Measurements from ENCODE around the gene OR2F1. TPM values are rescaled to one million over a fixed set of nuclear protein-coding genes. Genes with fewer than 3 reads are reported as not detected.

Gene OR2F1
- total RNA-seq, 1 donor from 2014 or later, result not detected

DNA sequence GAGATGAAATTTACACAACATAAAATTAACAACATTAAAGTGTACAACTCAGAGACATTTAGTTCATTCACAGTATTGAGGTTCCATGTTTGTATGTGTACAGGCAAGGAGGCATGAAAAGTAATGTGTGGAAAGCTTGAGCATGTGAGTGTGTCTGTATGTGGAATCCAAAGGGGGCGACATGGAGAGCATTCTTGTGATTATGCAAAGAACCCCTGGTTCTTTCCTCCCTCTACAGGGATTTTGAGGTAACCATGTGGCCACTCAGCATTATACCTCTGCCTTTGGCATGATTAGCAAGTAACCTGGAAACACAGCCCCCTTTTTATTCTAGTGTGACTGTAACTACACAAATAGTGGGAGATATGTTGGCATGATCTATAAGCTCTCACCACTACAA is 21.0 kb downstream of the OR2F1 start:
- TF ChIP-seq, protein P1, sequence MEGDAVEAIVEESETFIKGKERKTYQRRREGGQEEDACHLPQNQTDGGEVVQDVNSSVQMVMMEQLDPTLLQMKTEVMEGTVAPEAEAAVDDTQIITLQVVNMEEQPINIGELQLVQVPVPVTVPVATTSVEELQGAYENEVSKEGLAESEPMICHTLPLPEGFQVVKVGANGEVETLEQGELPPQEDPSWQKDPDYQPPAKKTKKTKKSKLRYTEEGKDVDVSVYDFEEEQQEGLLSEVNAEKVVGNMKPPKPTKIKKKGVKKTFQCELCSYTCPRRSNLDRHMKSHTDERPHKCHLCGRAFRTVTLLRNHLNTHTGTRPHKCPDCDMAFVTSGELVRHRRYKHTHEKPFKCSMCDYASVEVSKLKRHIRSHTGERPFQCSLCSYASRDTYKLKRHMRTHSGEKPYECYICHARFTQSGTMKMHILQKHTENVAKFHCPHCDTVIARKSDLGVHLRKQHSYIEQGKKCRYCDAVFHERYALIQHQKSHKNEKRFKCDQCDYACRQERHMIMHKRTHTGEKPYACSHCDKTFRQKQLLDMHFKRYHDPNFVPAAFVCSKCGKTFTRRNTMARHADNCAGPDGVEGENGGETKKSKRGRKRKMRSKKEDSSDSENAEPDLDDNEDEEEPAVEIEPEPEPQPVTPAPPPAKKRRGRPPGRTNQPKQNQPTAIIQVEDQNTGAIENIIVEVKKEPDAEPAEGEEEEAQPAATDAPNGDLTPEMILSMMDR (conservative IDR thresholded peaks at IDR 0.05; ENCODE audit: low read depth, low read length), result peak; percentile 22
- no peak for DNase-seq (ENCODE audit: low read depth)
- H3K4me3 ChIP-seq (ENCODE audit: low read depth, low read length), result no peak overlapping the region

DNA sequence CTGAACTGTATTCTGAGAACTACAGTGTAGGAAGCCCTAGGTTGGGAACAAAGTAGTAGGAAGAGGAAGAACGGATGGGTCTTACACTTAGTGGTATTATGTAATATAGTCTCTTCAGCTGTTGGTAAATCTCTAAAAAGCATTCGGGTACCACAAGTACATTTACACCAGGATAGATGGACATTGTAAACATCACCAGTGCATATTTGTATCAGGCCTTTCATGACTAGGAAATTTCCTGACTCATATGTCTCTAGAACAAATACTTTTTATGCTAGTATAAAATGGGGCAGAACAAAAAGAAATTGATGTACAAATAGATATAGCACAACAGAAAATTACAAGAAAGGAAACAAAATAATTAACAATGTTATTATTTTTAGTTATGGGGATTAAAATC is 23.9 kb downstream of the OR2F1 start:
- DNase-seq (ENCODE audit: low read depth), result no peak
- TF ChIP-seq, protein P1 (conservative IDR thresholded peaks at IDR 0.05; ENCODE audit: low read depth, low read length), result no peak
- no peak overlapping the region for H3K4me3 ChIP-seq (ENCODE audit: low read depth, low read length)

DNA sequence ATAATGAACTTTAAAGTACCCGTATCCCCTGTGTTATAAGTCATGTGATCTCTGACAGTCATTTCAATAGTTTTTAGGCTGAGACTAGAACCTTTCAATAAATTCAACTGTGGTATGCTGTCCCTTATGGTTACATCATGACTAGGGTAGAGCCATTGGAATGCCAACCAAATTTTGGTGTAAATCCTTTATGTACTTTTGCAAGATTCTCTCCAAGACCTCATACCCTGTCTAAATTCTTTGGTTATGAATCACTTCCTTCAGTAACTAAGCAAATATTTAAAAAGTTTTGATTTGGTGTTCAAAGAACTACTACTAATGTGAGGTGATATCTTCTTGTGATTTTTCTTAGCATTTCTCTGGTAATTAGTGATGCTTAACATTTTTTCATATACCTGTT is 24.7 kb downstream of the OR2F1 start:
- TF ChIP-seq, protein P1 (conservative IDR thresholded peaks at IDR 0.05; ENCODE audit: low read depth, low read length), result no peak
- H3K4me3 ChIP-seq (ENCODE audit: low read depth, low read length), result no peak overlapping the region
- no peak for DNase-seq (ENCODE audit: low read depth)

DNA sequence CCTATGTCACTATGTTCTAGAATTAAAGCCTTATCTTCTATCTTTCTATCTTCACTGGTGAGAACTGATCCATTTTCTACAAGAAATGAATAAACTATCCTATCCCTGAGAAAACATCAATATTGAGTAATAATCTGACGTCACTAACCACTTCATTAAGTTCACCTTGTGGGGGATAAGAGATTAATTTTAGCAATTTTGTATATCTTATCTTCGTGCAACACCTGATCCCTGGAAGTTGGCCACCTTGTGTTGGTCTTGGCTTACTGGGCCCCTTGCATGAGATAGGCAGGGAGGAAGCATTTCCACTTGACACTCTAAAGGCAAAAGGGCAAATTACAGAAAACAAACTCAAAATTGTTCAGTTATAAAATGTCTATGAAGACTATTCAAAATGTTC is 25.4 kb downstream of the OR2F1 start:
- DNase-seq (ENCODE audit: low read depth), result no peak
- TF ChIP-seq, protein P1 (conservative IDR thresholded peaks at IDR 0.05; ENCODE audit: low read depth, low read length), result no peak
- no peak overlapping the region for H3K4me3 ChIP-seq (ENCODE audit: low read depth, low read length)

DNA sequence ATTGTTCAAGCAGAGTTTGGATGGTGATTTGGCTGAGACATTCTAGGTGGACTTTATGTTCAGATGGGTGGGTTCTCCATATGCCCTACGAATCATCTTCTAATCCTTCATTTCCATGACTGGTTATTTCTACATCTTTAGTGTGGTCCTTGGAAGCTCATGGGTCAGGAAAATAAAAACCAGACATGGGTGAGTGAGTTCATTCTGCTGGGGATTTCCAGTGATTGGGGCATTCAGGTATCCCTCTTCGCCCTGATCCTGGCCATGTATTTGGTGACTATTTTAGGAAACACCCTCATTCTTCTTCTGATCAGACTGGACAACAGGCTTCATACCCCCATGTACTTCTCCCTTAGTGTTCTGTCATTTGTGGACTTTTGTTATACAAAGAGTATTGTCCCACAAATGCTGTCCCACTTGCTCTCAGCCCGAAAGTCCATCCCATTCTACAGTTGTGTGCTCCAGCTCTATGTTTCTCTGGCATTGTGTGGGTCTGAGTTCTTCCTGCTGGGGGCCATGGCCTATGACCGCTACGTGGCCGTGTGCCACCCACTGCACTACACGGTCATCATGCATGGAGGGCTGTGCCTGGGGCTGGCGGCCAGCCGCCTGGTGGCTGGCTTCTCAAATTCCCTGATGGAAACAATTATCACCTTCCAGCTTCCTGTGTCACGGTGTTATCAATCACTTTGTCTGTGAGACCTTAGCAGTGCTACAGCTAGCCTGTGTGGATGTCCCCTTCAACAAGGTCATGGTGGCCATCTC is 26.3 kb downstream of the OR2F1 start:
- DNase-seq (ENCODE audit: low read depth), result no peak
- no peak overlapping the region for H3K4me3 ChIP-seq (ENCODE audit: low read depth, low read length)
- TF ChIP-seq, protein P1 (conservative IDR thresholded peaks at IDR 0.05; ENCODE audit: low read depth, low read length), result no peak

DNA sequence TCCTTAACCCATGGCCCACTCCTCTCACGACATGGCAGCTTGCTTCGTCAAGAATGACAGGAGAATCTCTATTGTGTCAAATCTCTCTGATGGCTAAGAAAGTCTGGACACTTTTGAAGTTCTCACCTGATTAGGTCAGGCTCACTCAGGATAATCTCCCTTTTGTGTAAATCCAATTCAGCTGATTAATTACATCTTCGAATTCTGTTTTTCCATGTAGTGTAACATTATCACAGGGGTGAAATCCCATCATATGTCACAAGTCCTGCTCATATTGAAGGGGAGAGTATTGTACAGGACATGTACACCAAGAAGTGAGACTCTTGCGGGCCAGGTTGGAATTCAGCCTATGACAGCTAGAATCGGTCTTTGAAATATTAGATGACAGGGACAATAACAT is 29.3 kb downstream of the OR2F1 start:
- TF ChIP-seq, protein P1 (conservative IDR thresholded peaks at IDR 0.05; ENCODE audit: low read depth, low read length), result no peak
- H3K4me3 ChIP-seq (ENCODE audit: low read depth, low read length), result no peak overlapping the region
- no peak for DNase-seq (ENCODE audit: low read depth)

DNA sequence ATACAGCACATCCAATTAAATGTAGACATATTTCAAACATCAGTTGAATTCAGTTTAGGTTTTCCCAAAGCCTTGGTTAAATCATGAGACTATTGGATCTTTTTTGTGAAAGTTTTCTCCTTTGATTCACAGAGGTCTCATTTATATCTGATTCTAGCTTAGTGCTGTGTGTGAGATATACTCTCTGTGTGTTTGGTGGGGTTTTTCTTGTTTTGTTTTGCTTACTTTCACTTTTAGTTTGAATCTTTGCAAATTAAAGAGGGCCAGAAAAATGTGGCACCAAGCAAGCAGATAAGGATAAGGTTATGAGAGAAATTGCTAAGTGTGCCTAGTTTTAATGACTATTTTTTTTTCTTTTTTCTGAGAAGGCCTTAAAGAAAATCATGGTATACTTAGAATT is 32.9 kb downstream of the OR2F1 start:
- TF ChIP-seq, protein P1 (conservative IDR thresholded peaks at IDR 0.05; ENCODE audit: low read depth, low read length), result no peak
- H3K4me3 ChIP-seq (ENCODE audit: low read depth, low read length), result no peak overlapping the region
- DNase-seq (ENCODE audit: low read depth), result no peak
